BLaER1 treated with 17β-estradiol and CSF1 and Interleukin-3, amounts not matched to agents 10 nM and 100 nM (cell line): ENCODE measurements around the gene LEMD1.

ENCODE experiments used
- H3K27ac ChIP-seq, 11 experiments: shearing (Covaris generic); formaldehyde crosslinking; 2 replicates each; pipeline ENCODE4 v1.8.1; 2022
- H3K27me3 ChIP-seq, 11 experiments: shearing (Covaris generic); formaldehyde crosslinking; 2 replicates each; pipeline ENCODE4 v1.8.1; 2022
- H3K36me3 ChIP-seq, 11 experiments: shearing (Covaris generic); formaldehyde crosslinking; 2 replicates each; pipeline ENCODE4 v1.8.1; 2022
- H3K4me1 ChIP-seq, 10 experiments: shearing (Covaris generic); formaldehyde crosslinking; 2 replicates each; pipeline ENCODE4 v1.8.1; 2022
- H3K4me2 ChIP-seq, 11 experiments: shearing (Covaris generic); formaldehyde crosslinking; 2 replicates each; pipeline ENCODE4 v1.8.1; 2022
- H3K4me3 ChIP-seq, 10 experiments: shearing (Covaris generic); formaldehyde crosslinking; 2 replicates each; pipeline ENCODE4 v1.8.1; 2022
- H3K9ac ChIP-seq, 11 experiments: shearing (Covaris generic); formaldehyde crosslinking; 2 replicates each; pipeline ENCODE4 v1.8.1; 2022
- H3K9me3 ChIP-seq, 11 experiments: shearing (Covaris generic); formaldehyde crosslinking; replicated peaks in 1 of 11; 2 replicates each; pipeline ENCODE4 v1.8.1; 2022
- H4K20me1 ChIP-seq, 11 experiments: shearing (Covaris generic); formaldehyde crosslinking; 2 replicates each; pipeline ENCODE4 v1.8.1; 2022
- Cebpa-rat ChIP-seq, 11 experiments: shearing (Covaris generic); IDR thresholded peaks; 2 replicates each; pipeline ENCODE4 v1.8.1; 2022

LEMD1 gene

DNA sequence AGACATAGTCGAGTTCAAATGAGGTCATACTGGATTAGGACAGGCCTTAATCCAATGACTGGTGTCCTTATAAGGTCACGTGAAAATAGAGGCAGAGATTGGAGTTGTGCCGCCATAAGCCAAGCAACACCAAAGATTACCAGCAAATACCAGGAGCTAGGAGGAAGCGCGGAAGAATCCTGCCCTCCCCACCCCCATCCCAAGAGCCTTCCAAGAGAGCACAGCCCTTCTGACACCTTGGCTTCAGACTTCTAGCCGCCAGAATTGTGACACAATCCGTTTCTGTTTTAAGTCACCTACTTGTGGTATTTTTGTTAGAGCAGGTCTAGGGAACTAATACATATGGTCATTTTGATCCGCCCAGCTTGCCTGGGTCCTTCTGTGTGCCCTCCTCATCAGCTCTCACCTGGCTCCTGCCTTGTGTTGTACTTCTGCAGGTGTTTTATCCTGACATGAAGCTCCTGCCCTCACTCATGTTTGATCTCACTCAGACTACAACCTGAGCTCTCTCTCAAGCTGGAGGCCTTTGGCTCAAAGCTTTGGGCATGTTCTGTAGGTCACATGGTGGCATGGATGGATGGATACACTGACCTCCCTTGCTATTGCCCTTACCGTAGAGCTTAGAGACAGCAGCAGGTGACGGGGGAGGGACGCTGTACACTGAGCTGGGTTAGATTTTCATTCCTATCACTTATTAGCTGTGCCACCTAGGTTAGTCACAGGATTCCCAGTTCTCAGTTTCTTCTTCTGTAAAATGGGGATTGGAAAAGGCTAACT is 89.7 kb downstream of the LEMD1 start:
- Histone ChIP-seq H3K4me2 (no peak overlapping the region), H3K27ac (no peak overlapping the region), H3K9me3 (no peaks in the 10 kb centered on the region), H3K4me3 (no peak overlapping the region), H3K36me3 (no peaks in the 10 kb centered on the region), H3K9ac (no peak overlapping the region), H4K20me1 (peaks cover 0 to 22% (median 0%) of the 10 kb centered on the region in 11 experiments; a peak in 4 of 22 replicates), H3K27me3 (peaks cover 0 to 5% (median 0%) of the 10 kb centered on the region in 11 experiments; a peak in 1 of 22 replicates), H3K4me1 (no peaks in the 10 kb centered on the region)
- no peak for TF ChIP-seq Cebpa-rat (IDR thresholded peaks at IDR 0.05)
